RWPE1 (cell line): Measurements from ENCODE around the gene RPL23.

Experiments used
- CTCF ChIA-PET: fragments of 350-600 bp; sonication (Branson Sonifier 250); formaldehyde crosslinking; extraction: SDS; loops from one replicate; lab custom pipeline; 2021; lab: Yijun Ruan, JAX
- POLR2A ChIA-PET: fragments of 400-600 bp; formaldehyde crosslinking; extraction: SDS; loops from one replicate; lab custom pipeline; 2020; ENCODE audit warnings: antibody characterized with exemption; ENCODE audit not compliant: low non-redundant PET; lab: Yijun Ruan, JAX
- DNase-seq: peaks from one replicate; pipeline ENCODE4 v3.0.0; 2012; ENCODE audit warnings: low spot score
- H3K27ac ChIP-seq: fragments of 450-650 bp; 2 replicates; pipeline ENCODE4 v1.5.1; 2017
- CTCF ChIP-seq: fragments of 450-650 bp; conservative IDR thresholded peaks from 2 replicates; pipeline ENCODE4 v1.5.1; 2017; ENCODE audit warnings: low read depth, mild to moderate bottlenecking

Gene RPL23

GRCh38 chr17:38800237-38800760 lies 53.2 kb downstream of the RPL23 start:
- ChIA-PET POLR2A (no interaction called here), CTCF (interaction anchor here (0.7 kb wide), 1 partner anchor 123 kb away, joined by 3 read pairs; no protein-coding TSS in a partner anchor)
- H3K27ac ChIP-seq = peak overlapping the region; percentile 97
- no peak for TF ChIP-seq CTCF
- DNase-seq = no peak

GRCh38 chr17:38799501-38800236 lies 53.9 kb downstream of the RPL23 start, which contains the start of gene PIP4K2B:
Gene PIP4K2B, minus strand, starts transcription at chr17:38799556. Its CDS starts 132 bp downstream, at chr17:38799424.
- TF ChIP-seq CTCF = no peak
- peak; percentile 97 for DNase-seq
- ChIA-PET CTCF (interaction anchor here (0.7 kb wide), 1 partner anchor 123 kb away, joined by 3 read pairs; no protein-coding TSS in a partner anchor), POLR2A (no interaction called here)
- H3K27ac ChIP-seq = peak within 1 kb of the TSS; percentile 97

GRCh38 chr17:38798614-38799500 lies 54.7 kb downstream of the RPL23 start:
- peak overlapping the region; percentile 97 for H3K27ac ChIP-seq
- ChIA-PET POLR2A (no interaction called here), CTCF (no interaction called here)
- no peak for TF ChIP-seq CTCF
- DNase-seq = peak; percentile 48
